H1 (cell line): Measurements from ENCODE around the gene DNAJB14.

Experiments
- NRF1 ChIP-seq: IDR thresholded peaks from 2 replicates; pipeline ENCODE4 v1.6.1; 2011; ENCODE audit warnings: mild to moderate bottlenecking, low read depth, low read length, improper control_type of control experiment
- POLR2A ChIP-seq, 2 experiments: IDR thresholded peaks; 1 replicate in 1 of 2; 2 replicates in 1 of 2; pipeline ENCODE4 v1.6.1; 2011; ENCODE audit warnings: low read depth in 2 of 2, low read length in 2 of 2, mild to moderate bottlenecking in 2 of 2; ENCODE audit errors: control extremely low read depth in 1 of 2
- TF ChIP-seq, protein P1 (sequence below), 3 experiments: IDR thresholded peaks; 1 replicate in 2 of 3; 2 replicates in 1 of 3; pipeline versions ENCODE4 v1.5.1 to v1.6.1; 2011; ENCODE audit warnings: low read length in 3 of 3, mild to moderate bottlenecking in 3 of 3, inconsistent platforms in 2 of 3, low read depth in 1 of 3, moderate library complexity in 1 of 3; ENCODE audit not compliant: insufficient read depth in 1 of 3; ENCODE audit errors: control extremely low read depth in 1 of 3

DNA sequence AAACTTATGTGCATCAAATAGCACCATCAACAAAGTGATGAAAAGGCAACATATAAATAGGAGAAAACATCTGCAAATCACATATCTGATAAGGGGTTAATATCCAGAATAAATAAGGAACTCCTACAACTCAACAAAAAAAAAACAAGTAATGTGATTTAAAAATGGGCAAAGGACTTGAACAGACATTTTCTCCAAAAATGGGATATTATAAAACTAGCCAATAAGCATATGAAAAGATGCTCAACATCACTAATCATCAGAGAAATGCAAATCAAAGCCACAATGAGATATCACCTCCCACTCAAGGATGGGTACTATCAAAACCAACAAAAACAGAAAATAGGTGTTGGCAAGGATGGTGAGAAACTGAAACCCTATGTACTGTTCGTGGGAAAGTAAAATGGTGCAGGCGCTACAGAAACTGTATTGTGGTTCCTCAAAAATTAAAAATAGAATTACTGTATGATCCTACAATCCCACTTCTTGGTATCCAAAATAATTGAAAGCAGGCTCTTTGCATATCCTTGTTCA, 2.4 kb downstream of the DNAJB14 start:
- TF ChIP-seq NRF1 (no peak), POLR2A (IDR thresholded peaks at IDR 0.05; ENCODE audit: control extremely low read depth in 1 of 2, low read depth in 2 of 2, low read length in 2 of 2) (no peak)
- TF ChIP-seq, protein P1, sequence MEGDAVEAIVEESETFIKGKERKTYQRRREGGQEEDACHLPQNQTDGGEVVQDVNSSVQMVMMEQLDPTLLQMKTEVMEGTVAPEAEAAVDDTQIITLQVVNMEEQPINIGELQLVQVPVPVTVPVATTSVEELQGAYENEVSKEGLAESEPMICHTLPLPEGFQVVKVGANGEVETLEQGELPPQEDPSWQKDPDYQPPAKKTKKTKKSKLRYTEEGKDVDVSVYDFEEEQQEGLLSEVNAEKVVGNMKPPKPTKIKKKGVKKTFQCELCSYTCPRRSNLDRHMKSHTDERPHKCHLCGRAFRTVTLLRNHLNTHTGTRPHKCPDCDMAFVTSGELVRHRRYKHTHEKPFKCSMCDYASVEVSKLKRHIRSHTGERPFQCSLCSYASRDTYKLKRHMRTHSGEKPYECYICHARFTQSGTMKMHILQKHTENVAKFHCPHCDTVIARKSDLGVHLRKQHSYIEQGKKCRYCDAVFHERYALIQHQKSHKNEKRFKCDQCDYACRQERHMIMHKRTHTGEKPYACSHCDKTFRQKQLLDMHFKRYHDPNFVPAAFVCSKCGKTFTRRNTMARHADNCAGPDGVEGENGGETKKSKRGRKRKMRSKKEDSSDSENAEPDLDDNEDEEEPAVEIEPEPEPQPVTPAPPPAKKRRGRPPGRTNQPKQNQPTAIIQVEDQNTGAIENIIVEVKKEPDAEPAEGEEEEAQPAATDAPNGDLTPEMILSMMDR (IDR thresholded peaks at IDR 0.05; ENCODE audit: control extremely low read depth in 1 of 3, insufficient read depth in 1 of 3, low read depth in 1 of 3, low read length in 3 of 3) = no peak
